ENCODE measurements around the gene ETS1.

The ETS1 gene

GRCh38 chr11:128597209-128597608, 9.9 kb upstream of the ETS1 start:
- Histone ChIP-seq H3K9me3 (replicated peaks; ENCODE audit: insufficient read depth, low read length) (no peaks in the 10 kb centered on the region), H3K9ac (ENCODE audit: low read length) (no peak overlapping the region), H3K36me3 (replicated peaks; ENCODE audit: insufficient read depth, low read length) (no peaks in the 10 kb centered on the region), H2AFZ (ENCODE audit: low read length) (no peak overlapping the region), H3K4me2 (ENCODE audit: low read depth, low read length) (no peak overlapping the region), H3K79me2 (ENCODE audit: low read length) (no peaks in the 10 kb centered on the region), H3K4me1 (ENCODE audit: low read length) (no peaks in the 10 kb centered on the region), H3K4me3 (ENCODE audit: low read length) (no peak overlapping the region), H4K20me1 (ENCODE audit: insufficient read depth, low read length) (no peaks in the 10 kb centered on the region), H3F3A (ENCODE audit: insufficient read depth, low read length) (no peaks in the 10 kb centered on the region), H3K9me2 (replicated peaks; ENCODE audit: insufficient read depth, low read length) (no peaks in the 10 kb centered on the region), H3K27me3 (replicated peaks; ENCODE audit: insufficient read depth, low read length) (no peaks in the 10 kb centered on the region), H3K27ac (ENCODE audit: low read length) (no peak overlapping the region)
- no peak for DNase-seq
- TF ChIP-seq EZH2phosphoT487 (IDR thresholded peaks at IDR 0.05; ENCODE audit: low read length) (no peak), EZH2 (optimal IDR thresholded peaks at IDR 0.05; ENCODE audit: low read depth, low read length) (no peak), CTCF (IDR thresholded peaks at IDR 0.05; ENCODE audit: low read length) (no peak)

GRCh38 chr11:128596250-128596649, 8.9 kb upstream of the ETS1 start:
- Histone ChIP-seq H3K27ac (ENCODE audit: low read length) (no peak overlapping the region), H3K4me1 (ENCODE audit: low read length) (no peaks in the 10 kb centered on the region), H3K36me3 (replicated peaks; ENCODE audit: insufficient read depth, low read length) (no peaks in the 10 kb centered on the region), H2AFZ (ENCODE audit: low read length) (no peak overlapping the region), H3K79me2 (ENCODE audit: low read length) (no peaks in the 10 kb centered on the region), H3F3A (ENCODE audit: insufficient read depth, low read length) (no peaks in the 10 kb centered on the region), H3K9me2 (replicated peaks; ENCODE audit: insufficient read depth, low read length) (no peaks in the 10 kb centered on the region), H4K20me1 (ENCODE audit: insufficient read depth, low read length) (no peaks in the 10 kb centered on the region), H3K4me3 (ENCODE audit: low read length) (no peak overlapping the region), H3K4me2 (ENCODE audit: low read depth, low read length) (no peak overlapping the region), H3K27me3 (replicated peaks; ENCODE audit: insufficient read depth, low read length) (no peaks in the 10 kb centered on the region), H3K9me3 (replicated peaks; ENCODE audit: insufficient read depth, low read length) (no peaks in the 10 kb centered on the region), H3K9ac (ENCODE audit: low read length) (no peak overlapping the region)
- no peak for TF ChIP-seq CTCF (IDR thresholded peaks at IDR 0.05; ENCODE audit: low read length)
- no peak for TF ChIP-seq EZH2phosphoT487 (IDR thresholded peaks at IDR 0.05; ENCODE audit: low read length)
- no peak for TF ChIP-seq EZH2 (optimal IDR thresholded peaks at IDR 0.05; ENCODE audit: low read depth, low read length)
- no peak for DNase-seq

- H4K20me1 ChIP-seq (ENCODE audit: insufficient read depth, low read length) = no peaks in the 10 kb centered on the region
- H3K27ac ChIP-seq (ENCODE audit: low read length) = no peak overlapping the region
- no peaks in the 10 kb centered on the region for H3K27me3 ChIP-seq (replicated peaks; ENCODE audit: insufficient read depth, low read length)
- H3K4me2 ChIP-seq (ENCODE audit: low read depth, low read length) = no peak overlapping the region
- no peak for TF ChIP-seq CTCF (IDR thresholded peaks at IDR 0.05; ENCODE audit: low read length)
- no peak for TF ChIP-seq EZH2phosphoT487 (IDR thresholded peaks at IDR 0.05; ENCODE audit: low read length)
- no peak for TF ChIP-seq EZH2 (optimal IDR thresholded peaks at IDR 0.05; ENCODE audit: low read depth, low read length)
- H3K9me2 ChIP-seq (replicated peaks; ENCODE audit: insufficient read depth, low read length) = no peaks in the 10 kb centered on the region
- no peak overlapping the region for H3K9ac ChIP-seq (ENCODE audit: low read length)
- no peaks in the 10 kb centered on the region for H3F3A ChIP-seq (ENCODE audit: insufficient read depth, low read length)
- no peak overlapping the region for H3K4me3 ChIP-seq (ENCODE audit: low read length)
- H2AFZ ChIP-seq (ENCODE audit: low read length) = no peak overlapping the region
- no peaks in the 10 kb centered on the region for H3K36me3 ChIP-seq (replicated peaks; ENCODE audit: insufficient read depth, low read length)
- no peaks in the 10 kb centered on the region for H3K79me2 ChIP-seq (ENCODE audit: low read length)
- H3K4me1 ChIP-seq (ENCODE audit: low read length) = no peaks in the 10 kb centered on the region
- no peak for DNase-seq
- no peaks in the 10 kb centered on the region for H3K9me3 ChIP-seq (replicated peaks; ENCODE audit: insufficient read depth, low read length)
These were observed 8.4 kb upstream of the ETS1 start for GRCh38 chr11:128595775-128596174.

Data from MM.1S (cell line).